Measurements from ENCODE around the gene AFG1L. TPM values are rescaled to one million over a fixed set of nuclear protein-coding genes. Genes with fewer than 3 reads are reported as not detected.

Gene AFG1L
- total RNA-seq, 1 donor from 2014 or later: 3.7 TPM

DNA sequence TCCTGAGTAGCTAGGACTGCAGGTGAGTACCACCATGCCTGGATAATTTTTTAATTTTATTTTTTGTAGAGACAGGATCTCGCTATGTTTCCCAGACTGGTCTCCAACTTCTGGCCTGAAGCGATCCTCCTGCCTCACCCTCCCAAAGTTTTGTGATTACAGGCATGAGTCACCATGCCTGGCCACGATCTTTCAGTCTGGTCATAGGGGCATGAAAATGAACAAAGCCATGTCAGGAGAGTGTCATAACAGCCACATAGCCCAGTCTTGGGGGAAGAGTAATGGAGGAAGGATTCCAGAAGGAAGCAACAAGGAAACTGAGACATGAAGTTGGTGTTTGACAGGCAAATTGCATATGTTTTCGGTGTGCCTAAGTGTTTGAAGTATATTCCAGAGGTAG is 17.0 kb upstream of the AFG1L start:
- Histone ChIP-seq H3K36me3 (no peaks in the 10 kb centered on the region), H3K4me1 (no peaks in the 10 kb centered on the region), H3K27ac (no peak overlapping the region), H3K4me3 (no peak overlapping the region), H3K27me3 (no peaks in the 10 kb centered on the region), H3K9me3 (no peaks in the 10 kb centered on the region)
- DNase-seq (ENCODE audit: extremely low spot score in 2 of 2): no peak
- intact Hi-C loops (cut with DNase I): no loop called here
- TF ChIP-seq, protein P1, sequence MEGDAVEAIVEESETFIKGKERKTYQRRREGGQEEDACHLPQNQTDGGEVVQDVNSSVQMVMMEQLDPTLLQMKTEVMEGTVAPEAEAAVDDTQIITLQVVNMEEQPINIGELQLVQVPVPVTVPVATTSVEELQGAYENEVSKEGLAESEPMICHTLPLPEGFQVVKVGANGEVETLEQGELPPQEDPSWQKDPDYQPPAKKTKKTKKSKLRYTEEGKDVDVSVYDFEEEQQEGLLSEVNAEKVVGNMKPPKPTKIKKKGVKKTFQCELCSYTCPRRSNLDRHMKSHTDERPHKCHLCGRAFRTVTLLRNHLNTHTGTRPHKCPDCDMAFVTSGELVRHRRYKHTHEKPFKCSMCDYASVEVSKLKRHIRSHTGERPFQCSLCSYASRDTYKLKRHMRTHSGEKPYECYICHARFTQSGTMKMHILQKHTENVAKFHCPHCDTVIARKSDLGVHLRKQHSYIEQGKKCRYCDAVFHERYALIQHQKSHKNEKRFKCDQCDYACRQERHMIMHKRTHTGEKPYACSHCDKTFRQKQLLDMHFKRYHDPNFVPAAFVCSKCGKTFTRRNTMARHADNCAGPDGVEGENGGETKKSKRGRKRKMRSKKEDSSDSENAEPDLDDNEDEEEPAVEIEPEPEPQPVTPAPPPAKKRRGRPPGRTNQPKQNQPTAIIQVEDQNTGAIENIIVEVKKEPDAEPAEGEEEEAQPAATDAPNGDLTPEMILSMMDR (IDR thresholded peaks at IDR 0.05): no peak
- no peak for TF ChIP-seq POLR2AphosphoS5 (IDR thresholded peaks at IDR 0.05; ENCODE audit: insufficient read depth in 1 of 2, low read depth in 1 of 2)
- no peak for TF ChIP-seq POLR2A (IDR thresholded peaks at IDR 0.05)

DNA sequence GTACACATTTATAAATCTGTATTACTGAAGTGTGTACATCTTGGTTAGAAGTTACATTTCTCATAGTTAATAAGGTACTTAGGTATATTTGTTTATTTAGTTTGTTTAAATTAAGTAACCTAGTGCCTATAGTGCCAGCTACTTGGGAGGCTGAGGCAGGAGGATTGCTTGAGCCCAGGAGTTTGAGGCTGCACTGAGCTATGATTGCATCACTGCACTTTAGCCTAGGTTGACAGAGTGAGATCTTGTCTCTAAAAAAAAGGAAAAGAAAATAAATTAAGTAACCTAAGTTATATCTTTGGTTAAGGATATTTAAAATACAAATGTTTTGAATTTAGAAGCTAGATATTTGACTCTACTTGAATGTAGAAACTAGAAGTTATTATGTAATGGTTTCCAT is 9.5 kb upstream of the AFG1L start:
- H3K36me3 ChIP-seq: no peaks in the 10 kb centered on the region
- no peak for DNase-seq (ENCODE audit: extremely low spot score in 2 of 2)
- no peak overlapping the region for H3K27ac ChIP-seq
- H3K4me1 ChIP-seq: no peaks in the 10 kb centered on the region
- no peaks in the 10 kb centered on the region for H3K27me3 ChIP-seq
- no peak overlapping the region for H3K4me3 ChIP-seq
- intact Hi-C loops (cut with DNase I): no loop called here
- no peaks in the 10 kb centered on the region for H3K9me3 ChIP-seq
- TF ChIP-seq, protein P1 (IDR thresholded peaks at IDR 0.05): no peak
- TF ChIP-seq POLR2AphosphoS5 (IDR thresholded peaks at IDR 0.05; ENCODE audit: insufficient read depth in 1 of 2, low read depth in 1 of 2): no peak

DNA sequence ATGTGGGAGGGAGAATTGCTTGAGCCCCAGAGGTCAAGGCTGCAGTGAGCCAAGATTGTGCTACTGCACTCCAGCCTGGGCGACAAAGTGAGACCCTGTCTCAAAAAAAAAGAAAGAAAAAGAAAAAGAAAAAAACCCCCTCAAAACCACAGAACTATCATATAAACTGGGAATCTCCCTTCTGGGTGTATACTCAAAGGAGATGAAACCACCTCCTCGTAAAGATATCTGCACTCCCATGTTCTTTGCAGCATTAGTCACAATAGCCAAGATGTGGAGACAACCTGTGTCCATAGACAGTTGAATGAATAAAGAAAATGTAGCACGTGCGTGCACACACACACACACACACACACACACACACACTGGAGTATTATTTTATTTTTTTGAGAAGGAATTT is 8.5 kb upstream of the AFG1L start:
- intact Hi-C loops (cut with DNase I): no loop called here
- DNase-seq (ENCODE audit: extremely low spot score in 2 of 2): no peak
- H3K4me3 ChIP-seq: no peak overlapping the region
- no peaks in the 10 kb centered on the region for H3K36me3 ChIP-seq
- H3K27me3 ChIP-seq: no peaks in the 10 kb centered on the region
- TF ChIP-seq POLR2A (IDR thresholded peaks at IDR 0.05) (no peak), POLR2AphosphoS5 (IDR thresholded peaks at IDR 0.05; ENCODE audit: insufficient read depth in 1 of 2, low read depth in 1 of 2) (no peak)
- TF ChIP-seq, protein P1 (IDR thresholded peaks at IDR 0.05): no peak
- H3K9me3 ChIP-seq: no peaks in the 10 kb centered on the region
- no peak overlapping the region for H3K27ac ChIP-seq
- H3K4me1 ChIP-seq: no peaks in the 10 kb centered on the region

DNA sequence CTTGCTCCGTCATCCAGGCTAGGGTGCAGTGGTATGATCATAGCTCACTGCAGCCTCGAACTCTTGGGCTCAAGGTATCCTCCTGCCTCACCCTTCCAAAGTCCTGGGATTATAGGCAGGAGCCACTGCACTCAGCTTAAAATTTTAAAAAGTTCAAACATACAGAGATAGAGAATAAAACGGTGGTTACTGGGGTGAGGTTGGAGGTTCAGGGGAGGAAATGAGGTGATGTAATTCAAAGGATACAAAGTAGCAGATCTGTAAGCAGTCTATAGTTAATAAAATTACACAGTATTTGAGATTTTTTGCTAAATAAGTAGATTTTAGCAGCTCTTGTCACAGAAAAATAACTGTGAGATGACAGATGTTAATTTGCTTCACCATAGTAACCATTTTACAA is 7.5 kb upstream of the AFG1L start:
- no peaks in the 10 kb centered on the region for H3K4me1 ChIP-seq
- intact Hi-C loops (cut with DNase I): no loop called here
- TF ChIP-seq POLR2AphosphoS5 (IDR thresholded peaks at IDR 0.05; ENCODE audit: insufficient read depth in 1 of 2, low read depth in 1 of 2) (no peak), POLR2A (IDR thresholded peaks at IDR 0.05) (no peak)
- TF ChIP-seq, protein P1 (IDR thresholded peaks at IDR 0.05): no peak
- no peaks in the 10 kb centered on the region for H3K9me3 ChIP-seq
- no peaks in the 10 kb centered on the region for H3K36me3 ChIP-seq
- no peak for DNase-seq (ENCODE audit: extremely low spot score in 2 of 2)
- H3K4me3 ChIP-seq: no peak overlapping the region
- no peaks in the 10 kb centered on the region for H3K27me3 ChIP-seq
- no peak overlapping the region for H3K27ac ChIP-seq

DNA sequence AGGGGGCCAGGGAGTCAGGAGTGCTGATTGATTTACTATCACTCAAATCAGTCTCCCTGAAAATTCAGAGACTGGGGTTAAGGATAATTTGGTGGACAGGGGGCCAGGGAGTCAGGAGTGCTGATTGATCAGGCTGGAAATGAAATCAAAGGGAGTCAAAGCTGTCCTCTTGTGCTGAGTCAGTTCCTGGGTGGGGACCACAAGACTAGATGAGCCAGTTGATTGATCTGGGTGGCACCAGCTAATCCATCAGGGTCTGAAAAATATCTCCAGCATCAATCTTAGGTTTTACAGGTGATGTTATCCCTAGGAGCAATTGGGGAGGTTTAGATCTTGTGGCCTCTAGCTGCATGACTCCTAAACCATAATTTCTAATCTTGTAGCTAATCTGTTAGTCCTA is 6.1 kb upstream of the AFG1L start:
- Histone ChIP-seq H3K9me3 (no peaks in the 10 kb centered on the region), H3K27ac (no peak overlapping the region), H3K4me3 (no peak overlapping the region), H3K27me3 (no peaks in the 10 kb centered on the region), H3K4me1 (no peaks in the 10 kb centered on the region), H3K36me3 (no peaks in the 10 kb centered on the region)
- intact Hi-C loops (cut with DNase I): no loop called here
- DNase-seq (ENCODE audit: extremely low spot score in 2 of 2): no peak
- TF ChIP-seq, protein P1 (IDR thresholded peaks at IDR 0.05): no peak
- TF ChIP-seq POLR2AphosphoS5 (IDR thresholded peaks at IDR 0.05; ENCODE audit: insufficient read depth in 1 of 2, low read depth in 1 of 2) (no peak), POLR2A (IDR thresholded peaks at IDR 0.05) (no peak)
